ENCODE results near the gene ECHS1. TPM values are rescaled to one million over a fixed set of nuclear protein-coding genes. Genes with fewer than 3 reads are reported as not detected.

ECHS1 gene
- total and polyA plus RNA-seq, 2 donors (not counting 1 experiment from before 2014, with no cell fraction given): 19.3 to 29.5 TPM

GRCh38 chr10:133335246-133336117 is 37.7 kb downstream of the ECHS1 start:
- intact Hi-C loops (cut with micrococcal nuclease): loop anchor here (1.0 kb wide), 1 partner anchor 59 kb away; the partner anchor contains the start of gene MTG1
- peak overlapping the region; percentile 55 for H2AFZ ChIP-seq (ENCODE audit: insufficient read depth, low read depth, low read length, poor library complexity, severe bottlenecking)
- TF ChIP-seq, protein P1, sequence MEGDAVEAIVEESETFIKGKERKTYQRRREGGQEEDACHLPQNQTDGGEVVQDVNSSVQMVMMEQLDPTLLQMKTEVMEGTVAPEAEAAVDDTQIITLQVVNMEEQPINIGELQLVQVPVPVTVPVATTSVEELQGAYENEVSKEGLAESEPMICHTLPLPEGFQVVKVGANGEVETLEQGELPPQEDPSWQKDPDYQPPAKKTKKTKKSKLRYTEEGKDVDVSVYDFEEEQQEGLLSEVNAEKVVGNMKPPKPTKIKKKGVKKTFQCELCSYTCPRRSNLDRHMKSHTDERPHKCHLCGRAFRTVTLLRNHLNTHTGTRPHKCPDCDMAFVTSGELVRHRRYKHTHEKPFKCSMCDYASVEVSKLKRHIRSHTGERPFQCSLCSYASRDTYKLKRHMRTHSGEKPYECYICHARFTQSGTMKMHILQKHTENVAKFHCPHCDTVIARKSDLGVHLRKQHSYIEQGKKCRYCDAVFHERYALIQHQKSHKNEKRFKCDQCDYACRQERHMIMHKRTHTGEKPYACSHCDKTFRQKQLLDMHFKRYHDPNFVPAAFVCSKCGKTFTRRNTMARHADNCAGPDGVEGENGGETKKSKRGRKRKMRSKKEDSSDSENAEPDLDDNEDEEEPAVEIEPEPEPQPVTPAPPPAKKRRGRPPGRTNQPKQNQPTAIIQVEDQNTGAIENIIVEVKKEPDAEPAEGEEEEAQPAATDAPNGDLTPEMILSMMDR (IDR thresholded peaks at IDR 0.05): no peak
- no peak for TF ChIP-seq EZH2 (IDR thresholded peaks at IDR 0.05; ENCODE audit: borderline replicate concordance, insufficient read depth, low read depth, low read length, poor library complexity, severe bottlenecking)
- no peaks in the 10 kb centered on the region for H3K79me2 ChIP-seq (ENCODE audit: control insufficient read depth, insufficient read depth, low read length)
- ChIA-PET POLR2A (interaction anchor here (1.2 kb wide), 1 partner anchor 45 kb away, joined by 3 read pairs; no protein-coding TSS in a partner anchor), CTCF (no interaction called here)
- Mint-ChIP-seq H3K27me3 (peaks cover 10% of the 10 kb centered on the region), H3K27ac (peak overlapping the region; percentile 59), H3K4me3 (peak overlapping the region; percentile 93), H3K9me3 (ENCODE audit: insufficient read depth) (no peaks in the 10 kb centered on the region), H3K4me1 (peaks cover 10% of the 10 kb centered on the region)
- DNase-seq (peak; percentile 91), ATAC-seq (ENCODE audit: low read depth) (peak; percentile 44)
- no peak overlapping the region for H3K27ac ChIP-seq (ENCODE audit: low read length in 2 of 2)
- no peaks in the 10 kb centered on the region for H3K36me3 ChIP-seq (replicated peaks in 1 of 2; ENCODE audit: control extremely low read depth in 1 of 2, control insufficient read depth in 1 of 2, extremely low read depth in 1 of 2, insufficient read depth in 2 of 2, low read length in 1 of 2)
- peaks cover 0 to 26% (median 0%) of the 10 kb centered on the region in 3 donors for H3K9me3 ChIP-seq (ENCODE audit: control extremely low read depth in 1 of 3, control insufficient read depth in 2 of 3, insufficient read depth in 1 of 3, low read length in 2 of 3)
- no peaks in the 10 kb centered on the region for H4K20me1 ChIP-seq (ENCODE audit: control insufficient read depth, insufficient read depth, low read length, poor library complexity, severe bottlenecking)
- H3K9ac ChIP-seq (ENCODE audit: low read length): peak overlapping the region; percentile 65
- peak overlapping the region; percentile 98 for H3K4me2 ChIP-seq (replicated peaks; ENCODE audit: low read depth, low read length, poor library complexity, severe bottlenecking)
- 3% methylated on average over 65 of the region's 75 CpGs for WGBS (ENCODE audit: insufficient coverage)
- peak overlapping the region in 4 of 5 experiments; percentile 40 to 51 (median 46) for H3K4me3 ChIP-seq (ENCODE audit: control extremely low read depth in 1 of 5, extremely low read depth in 1 of 5, insufficient read depth in 1 of 5, low read depth in 2 of 5, low read length in 4 of 5)
- peaks cover 35 to 44% of the 10 kb centered on the region in 2 donors for H3K4me1 ChIP-seq (ENCODE audit: control insufficient read depth in 2 of 2, insufficient read depth in 2 of 2, low read length in 2 of 2)
- peaks cover 0 to 57% (median 34%) of the 10 kb centered on the region in 4 experiments for H3K27me3 ChIP-seq (replicated peaks in 1 of 4; ENCODE audit: control extremely low read depth in 1 of 4, control insufficient read depth in 3 of 4, insufficient read depth in 4 of 4, low read length in 3 of 4)

All from B cell (primary cell).